HG03571 (cell line): ENCODE measurements around the gene CEP19.

Source experiments
- ATAC-seq: cut with Tn5 transposase; IDR thresholded peaks from one replicate; pipeline ENCODE4 v1.9.1; 2021; ENCODE audit not compliant: unreplicated experiment

The CEP19 gene

GRCh38 chr3:196712514-196713413 lies 714 bp upstream of the CEP19 start:
- peak; percentile 36 for ATAC-seq

GRCh38 chr3:196708467-196708866 lies 3.6 kb downstream of the CEP19 start:
- ATAC-seq = no peak

GRCh38 chr3:196707566-196707965 lies 4.5 kb downstream of the CEP19 start:
- no peak for ATAC-seq

- no peak for ATAC-seq
Measured at GRCh38 chr3:196706731-196707130, 5.3 kb downstream of the CEP19 start.

- ATAC-seq = no peak
Measured at GRCh38 chr3:196706327-196706726, 5.7 kb downstream of the CEP19 start.

- ATAC-seq = no peak
Measured at GRCh38 chr3:196700801-196701200, 11.2 kb downstream of the CEP19 start.

- ATAC-seq = no peak
Measured at GRCh38 chr3:196699749-196700148, 12.3 kb downstream of the CEP19 start.

GRCh38 chr3:196697270-196697669 lies 14.8 kb downstream of the CEP19 start:
- no peak for ATAC-seq

- ATAC-seq = no peak
Measured at GRCh38 chr3:196695849-196696226, 16.2 kb downstream of the CEP19 start.

GRCh38 chr3:196694941-196695848 lies 16.9 kb downstream of the CEP19 start:
- ATAC-seq = no peak

- ATAC-seq = no peak
Measured at GRCh38 chr3:196694202-196694638, 17.8 kb downstream of the CEP19 start.

GRCh38 chr3:196691386-196691785 lies 20.7 kb downstream of the CEP19 start:
- ATAC-seq = no peak

- no peak for ATAC-seq
Measured at GRCh38 chr3:196689941-196690660, 21.9 kb downstream of the CEP19 start.

- ATAC-seq = no peak
Measured at GRCh38 chr3:196688349-196688748, 23.7 kb downstream of the CEP19 start.

GRCh38 chr3:196686436-196686835 lies 25.6 kb downstream of the CEP19 start:
- no peak for ATAC-seq

GRCh38 chr3:196684548-196685407 lies 27.3 kb downstream of the CEP19 start:
- peak; percentile 85 for ATAC-seq

GRCh38 chr3:196677931-196678330 lies 34.1 kb downstream of the CEP19 start:
- no peak for ATAC-seq

- ATAC-seq = no peak
Measured at GRCh38 chr3:196677353-196677752, 34.7 kb downstream of the CEP19 start.

GRCh38 chr3:196673632-196674031 lies 38.4 kb downstream of the CEP19 start:
- no peak for ATAC-seq

GRCh38 chr3:196670339-196670738 lies 41.7 kb downstream of the CEP19 start:
- no peak for ATAC-seq
